GM12865 (cell line): Measurements from ENCODE around the gene SLC10A3.

Source experiments
- DNase-seq: peaks from one replicate; pipeline ENCODE4 v3.0.0; 2010; ENCODE audit warnings: low read depth
- H3K4me3 ChIP-seq: 2 replicates; pipeline ENCODE4 v1.5.1; 2011; ENCODE audit warnings: mild to moderate bottlenecking, low read depth, low read length, control low read depth
- TF ChIP-seq, protein P1 (sequence below): IDR thresholded peaks from 2 replicates; pipeline ENCODE4 v1.5.1; 2011; ENCODE audit warnings: low read length, control low read depth, low read depth, inconsistent platforms; ENCODE audit not compliant: insufficient read depth; ENCODE audit errors: missing control alignments

SLC10A3 gene

DNA sequence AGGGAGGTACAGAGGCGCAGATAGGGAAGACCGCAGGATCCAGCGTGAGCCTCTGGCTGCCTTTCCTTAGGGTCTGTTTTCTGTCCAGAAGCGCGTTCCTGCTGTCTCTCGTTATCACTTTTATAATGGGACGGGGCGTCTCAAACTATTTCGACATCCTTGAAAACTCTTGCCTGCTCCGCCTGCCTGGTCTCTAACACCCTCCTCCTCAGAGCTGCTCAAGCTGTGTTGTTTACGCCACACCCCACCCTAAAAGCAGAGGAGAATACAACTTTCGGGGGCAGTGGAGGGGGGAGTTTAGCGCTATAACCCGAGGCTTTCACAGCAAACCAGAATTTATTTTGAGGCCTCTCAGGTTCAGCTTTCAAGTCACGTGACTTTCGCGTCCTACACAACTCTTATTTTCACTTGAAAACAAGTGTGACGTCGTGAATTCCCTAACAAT, 26.2 kb upstream of the SLC10A3 start:
- DNase-seq: no peak
- TF ChIP-seq, protein P1, sequence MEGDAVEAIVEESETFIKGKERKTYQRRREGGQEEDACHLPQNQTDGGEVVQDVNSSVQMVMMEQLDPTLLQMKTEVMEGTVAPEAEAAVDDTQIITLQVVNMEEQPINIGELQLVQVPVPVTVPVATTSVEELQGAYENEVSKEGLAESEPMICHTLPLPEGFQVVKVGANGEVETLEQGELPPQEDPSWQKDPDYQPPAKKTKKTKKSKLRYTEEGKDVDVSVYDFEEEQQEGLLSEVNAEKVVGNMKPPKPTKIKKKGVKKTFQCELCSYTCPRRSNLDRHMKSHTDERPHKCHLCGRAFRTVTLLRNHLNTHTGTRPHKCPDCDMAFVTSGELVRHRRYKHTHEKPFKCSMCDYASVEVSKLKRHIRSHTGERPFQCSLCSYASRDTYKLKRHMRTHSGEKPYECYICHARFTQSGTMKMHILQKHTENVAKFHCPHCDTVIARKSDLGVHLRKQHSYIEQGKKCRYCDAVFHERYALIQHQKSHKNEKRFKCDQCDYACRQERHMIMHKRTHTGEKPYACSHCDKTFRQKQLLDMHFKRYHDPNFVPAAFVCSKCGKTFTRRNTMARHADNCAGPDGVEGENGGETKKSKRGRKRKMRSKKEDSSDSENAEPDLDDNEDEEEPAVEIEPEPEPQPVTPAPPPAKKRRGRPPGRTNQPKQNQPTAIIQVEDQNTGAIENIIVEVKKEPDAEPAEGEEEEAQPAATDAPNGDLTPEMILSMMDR: no peak
- H3K4me3 ChIP-seq: peak overlapping the region; percentile 74

DNA sequence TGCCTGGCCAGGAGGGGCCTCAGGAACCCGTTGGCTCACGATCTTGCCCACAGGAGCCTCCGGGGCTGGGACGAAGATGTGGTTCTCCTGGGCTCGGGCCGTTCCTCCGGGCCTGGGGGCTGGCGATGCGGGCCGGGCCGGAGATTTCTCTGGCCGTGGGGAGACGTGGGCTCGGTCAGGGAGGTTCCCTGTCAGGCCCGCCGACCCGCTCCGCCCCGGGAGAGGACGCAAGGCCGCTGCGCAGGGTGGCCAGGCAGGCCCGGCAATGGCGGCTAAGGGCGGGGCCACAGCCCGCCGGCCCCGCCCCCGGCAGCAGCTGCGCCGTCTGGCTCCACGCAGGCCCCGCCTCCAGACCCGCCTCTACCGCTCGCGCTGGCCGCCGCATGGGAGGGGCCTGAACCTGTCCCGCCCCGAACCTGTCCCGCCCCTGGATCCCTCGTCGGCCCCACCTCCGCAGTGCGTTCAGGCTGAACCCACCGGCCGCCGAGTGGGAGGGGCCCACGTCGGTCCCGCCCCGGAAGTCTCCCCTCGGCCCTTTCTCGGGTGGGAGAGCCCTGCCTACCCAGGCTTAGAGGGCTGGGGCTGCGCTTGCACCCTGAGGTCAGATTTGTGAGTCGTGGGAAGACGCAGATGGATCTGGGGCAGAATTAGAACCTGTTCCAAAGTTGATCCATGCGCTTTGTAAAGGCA, 25.7 kb upstream of the SLC10A3 start, which contains the start of gene FAM3A:
Gene FAM3A (minus strand): TSS at position 267 of the 690 bp plus-strand sequence. CDS start 460 bp downstream, outside the sequence.
- peak within 1 kb of the TSS; percentile 83 for H3K4me3 ChIP-seq
- DNase-seq: peak; percentile 95

DNA sequence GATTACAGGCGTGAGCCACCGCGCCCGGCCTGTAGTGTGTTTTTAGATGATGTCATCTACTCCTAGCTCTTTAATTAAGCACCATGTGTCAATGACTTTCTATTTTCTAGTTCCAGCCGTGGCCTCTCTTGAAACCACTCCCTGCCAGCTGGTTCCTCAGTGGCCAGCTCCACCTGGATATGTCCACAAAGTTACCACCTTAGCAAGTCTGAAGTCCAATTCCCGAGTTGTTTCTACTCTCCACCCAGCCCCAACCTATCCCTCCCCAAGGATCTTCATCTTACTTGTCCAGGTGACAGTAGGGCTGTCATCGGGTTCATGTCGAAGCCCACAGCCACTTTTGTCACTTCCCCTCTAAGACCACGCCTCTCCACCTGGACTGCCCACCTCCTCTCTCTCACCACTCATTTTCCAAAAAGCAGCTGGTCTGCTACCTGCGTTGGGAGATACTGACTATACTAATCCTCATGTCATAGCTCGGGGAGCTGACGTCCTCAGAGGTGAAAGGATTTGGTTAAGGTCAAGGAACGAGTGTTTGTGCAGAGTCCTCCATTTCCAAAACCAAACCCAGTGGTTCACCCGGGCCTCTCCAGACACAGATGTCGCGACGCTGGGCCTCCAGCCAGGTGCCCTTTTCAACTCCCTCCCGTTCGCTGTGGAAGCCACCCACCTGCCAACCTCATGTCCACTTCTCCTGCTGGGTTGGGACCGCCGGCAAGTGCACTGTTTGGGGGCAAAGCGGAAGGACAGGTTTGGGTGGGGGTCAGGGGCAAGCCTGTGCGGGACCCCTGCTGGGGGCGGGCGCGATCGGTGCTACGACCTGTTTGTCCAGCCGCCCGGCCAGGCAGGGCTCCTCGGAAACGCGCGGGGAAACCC, 24.9 kb upstream of the SLC10A3 start:
- TF ChIP-seq, protein P1: no peak
- peak; percentile 55 for DNase-seq
- peak overlapping the region; percentile 83 for H3K4me3 ChIP-seq

More for the DNA sequence above, 25.7 kb upstream of the SLC10A3 start, which contains the start of gene FAM3A:
- TF ChIP-seq, protein P1: no peak

DNA sequence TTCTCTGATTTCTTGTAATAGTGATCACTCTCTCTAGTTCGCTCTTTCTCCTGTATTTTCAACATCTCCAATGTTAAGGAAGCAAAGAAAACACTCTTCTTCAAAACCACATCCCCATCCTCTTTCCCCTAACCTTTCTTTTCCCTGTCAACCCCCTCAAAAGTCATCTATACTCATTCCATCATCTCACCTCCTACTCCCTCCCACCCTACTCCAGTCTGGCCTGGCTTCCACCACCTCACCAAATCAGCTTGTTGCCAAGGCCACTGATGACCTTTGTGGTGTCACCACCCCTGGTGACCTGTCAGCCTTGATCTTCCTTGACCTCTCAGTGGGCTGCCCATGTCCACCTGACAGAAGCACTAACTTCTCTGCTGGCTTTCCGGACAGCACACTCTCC, 23.3 kb upstream of the SLC10A3 start:
- no peak for DNase-seq
- TF ChIP-seq, protein P1: no peak
- no peak overlapping the region for H3K4me3 ChIP-seq

DNA sequence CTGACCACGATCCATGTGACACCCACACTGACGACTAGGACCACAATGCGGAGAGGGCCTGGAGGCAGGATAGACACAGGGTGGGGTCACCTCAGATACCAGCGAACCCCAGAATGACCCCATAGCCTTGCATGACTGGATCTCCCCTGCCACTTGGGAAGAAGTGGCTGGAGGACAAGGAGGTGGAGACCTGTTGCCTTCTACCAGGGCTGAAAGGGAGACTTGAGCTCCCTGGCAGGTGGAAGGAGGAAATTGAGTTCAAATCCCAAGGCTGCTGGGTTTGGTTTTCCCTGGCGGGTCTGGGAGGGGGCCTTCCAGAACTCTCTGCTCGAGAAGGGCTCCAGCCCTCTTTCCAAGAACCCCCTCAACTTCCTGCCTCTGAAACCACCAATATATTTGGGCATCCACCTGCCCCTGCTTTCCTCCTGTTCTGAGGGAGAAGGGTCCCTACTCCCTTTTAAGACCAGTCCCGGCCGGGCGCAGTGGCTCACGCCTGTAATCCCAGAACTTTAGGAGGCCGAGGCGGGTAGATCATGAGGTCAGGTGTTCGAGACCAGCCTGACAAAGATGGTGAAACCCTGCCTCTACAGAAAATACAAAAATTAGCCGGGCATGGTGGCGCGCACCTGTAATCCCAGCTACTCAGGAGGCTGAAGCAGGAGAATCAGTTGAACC, 22.6 kb upstream of the SLC10A3 start:
- H3K4me3 ChIP-seq: no peak overlapping the region
- TF ChIP-seq, protein P1: no peak
- DNase-seq: no peak

DNA sequence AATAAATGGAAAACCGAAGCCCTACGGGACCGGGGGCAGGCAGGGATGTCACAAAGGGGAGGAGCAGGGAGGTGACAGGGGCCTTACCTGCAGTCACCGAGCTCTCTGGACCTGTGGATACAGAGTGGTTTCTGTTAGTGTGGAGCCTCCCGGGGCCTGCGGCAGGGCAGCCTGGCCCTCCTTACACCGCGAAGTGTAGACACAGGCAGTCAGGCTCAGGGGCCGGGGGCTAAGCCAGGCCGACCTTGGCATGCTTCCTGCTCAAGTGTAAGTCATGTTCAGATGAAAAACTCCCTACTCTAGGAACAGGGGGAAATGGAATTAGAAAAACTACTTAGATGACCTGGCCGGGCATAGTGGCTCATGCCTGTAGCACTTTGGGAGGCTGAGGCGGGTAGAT, 21.3 kb upstream of the SLC10A3 start:
- TF ChIP-seq, protein P1: no peak
- no peak overlapping the region for H3K4me3 ChIP-seq
- no peak for DNase-seq
